Effector memory CD4-positive, alpha-beta T cell (primary cell): ENCODE measurements around the gene HDHD3.
"Not testable (repeated sequence)": the region's sequence is repeated elsewhere in the genome, so short reads cannot be mapped to it uniquely, and the experiment has no call there.

ENCODE experiments used
- DNase-seq, 3 donors: peaks; one replicate each; pipeline ENCODE4 v3.0.0-alpha.2; 2020
- H3K27ac ChIP-seq: 2 replicates; pipeline ENCODE4 v1.7.0; 2013; ENCODE audit warnings: mild to moderate bottlenecking, low read length, moderate library complexity; ENCODE audit not compliant: insufficient read depth, poor library complexity, severe bottlenecking
- H3K27me3 ChIP-seq: replicated peaks from 2 replicates; pipeline ENCODE4 v1.7.0; 2013; ENCODE audit warnings: mild to moderate bottlenecking, low read length; ENCODE audit not compliant: insufficient read depth, control insufficient read depth, poor library complexity, severe bottlenecking
- H3K36me3 ChIP-seq: 2 replicates; pipeline ENCODE4 v1.7.0; 2013; ENCODE audit warnings: mild to moderate bottlenecking, low read length, moderate library complexity; ENCODE audit not compliant: control insufficient read depth, insufficient read depth
- H3K4me1 ChIP-seq: 2 replicates; pipeline ENCODE4 v1.7.0; 2013; ENCODE audit warnings: low read length, mild to moderate bottlenecking; ENCODE audit not compliant: control insufficient read depth, insufficient read depth, poor library complexity, severe bottlenecking
- H3K4me3 ChIP-seq: 2 replicates; pipeline ENCODE4 v1.7.0; 2013; ENCODE audit warnings: low read length, low read depth, mild to moderate bottlenecking; ENCODE audit not compliant: insufficient read depth, poor library complexity, severe bottlenecking
- H3K9me3 ChIP-seq: 2 replicates; pipeline ENCODE4 v1.7.0; 2013; ENCODE audit warnings: mild to moderate bottlenecking, low read length, moderate library complexity; ENCODE audit not compliant: control insufficient read depth

The HDHD3 gene

GRCh38 chr9:113365652-113366051 lies 11.1 kb downstream of the HDHD3 start:
- H3K36me3 ChIP-seq, H3K4me1 ChIP-seq, H3K27me3 ChIP-seq, DNase-seq, H3K27ac ChIP-seq, H3K4me3 ChIP-seq, H3K9me3 ChIP-seq: not testable (repeated sequence)

GRCh38 chr9:113364951-113365350 lies 11.8 kb downstream of the HDHD3 start:
- DNase-seq: no peak
- no peak overlapping the region for H3K4me3 ChIP-seq
- no peaks in the 10 kb centered on the region for H3K36me3 ChIP-seq
- H3K4me1 ChIP-seq: no peaks in the 10 kb centered on the region
- no peak overlapping the region for H3K27ac ChIP-seq
- H3K27me3 ChIP-seq: no peaks in the 10 kb centered on the region
- no peaks in the 10 kb centered on the region for H3K9me3 ChIP-seq

- no peaks in the 10 kb centered on the region for H3K27me3 ChIP-seq
- no peak for DNase-seq
Observed at GRCh38 chr9:113363336-113363735, 13.4 kb downstream of the HDHD3 start.

GRCh38 chr9:113361304-113362018 lies 15.3 kb downstream of the HDHD3 start:
- no peak for DNase-seq
- no peaks in the 10 kb centered on the region for H3K36me3 ChIP-seq

More at GRCh38 chr9:113363336-113363735, 13.4 kb downstream of the HDHD3 start:
- Histone ChIP-seq H3K4me1 (no peaks in the 10 kb centered on the region), H3K36me3 (no peaks in the 10 kb centered on the region), H3K27ac (no peak overlapping the region), H3K4me3 (no peak overlapping the region), H3K9me3 (no peaks in the 10 kb centered on the region)

GRCh38 chr9:113360242-113360842 lies 16.4 kb downstream of the HDHD3 start:
- DNase-seq: no peak
- Histone ChIP-seq H3K4me3 (no peak overlapping the region), H3K36me3 (no peaks in the 10 kb centered on the region), H3K27me3 (no peaks in the 10 kb centered on the region), H3K9me3 (no peaks in the 10 kb centered on the region), H3K27ac (no peak overlapping the region), H3K4me1 (no peaks in the 10 kb centered on the region)

More at GRCh38 chr9:113361304-113362018, 15.3 kb downstream of the HDHD3 start:
- Histone ChIP-seq H3K27me3 (no peaks in the 10 kb centered on the region), H3K27ac (no peak overlapping the region), H3K9me3 (no peaks in the 10 kb centered on the region), H3K4me3 (no peak overlapping the region), H3K4me1 (no peaks in the 10 kb centered on the region)

- no peaks in the 10 kb centered on the region for H3K9me3 ChIP-seq
- no peaks in the 10 kb centered on the region for H3K27me3 ChIP-seq
- DNase-seq: no peak
- H3K4me1 ChIP-seq: no peaks in the 10 kb centered on the region
- no peak overlapping the region for H3K4me3 ChIP-seq
- H3K27ac ChIP-seq: no peak overlapping the region
- H3K36me3 ChIP-seq: no peaks in the 10 kb centered on the region
Observed at GRCh38 chr9:113359385-113359784, 17.4 kb downstream of the HDHD3 start.

- H3K36me3 ChIP-seq: no peaks in the 10 kb centered on the region
Observed at GRCh38 chr9:113356686-113357292, 20.0 kb downstream of the HDHD3 start.

GRCh38 chr9:113355040-113355596 lies 21.7 kb downstream of the HDHD3 start:
- H3K4me1 ChIP-seq: no peaks in the 10 kb centered on the region
- H3K9me3 ChIP-seq: no peaks in the 10 kb centered on the region
- peaks cover 12% of the 10 kb centered on the region for H3K27me3 ChIP-seq
- DNase-seq: no peak
- no peak overlapping the region for H3K4me3 ChIP-seq
- H3K36me3 ChIP-seq: no peaks in the 10 kb centered on the region
- H3K27ac ChIP-seq: no peak overlapping the region

More at GRCh38 chr9:113356686-113357292, 20.0 kb downstream of the HDHD3 start:
- Histone ChIP-seq H3K9me3 (no peaks in the 10 kb centered on the region), H3K27ac (no peak overlapping the region), H3K4me1 (no peaks in the 10 kb centered on the region), H3K4me3 (no peak overlapping the region), H3K27me3 (no peaks in the 10 kb centered on the region)
- no peak for DNase-seq

- DNase-seq: no peak
- Histone ChIP-seq H3K9me3 (no peaks in the 10 kb centered on the region), H3K36me3 (no peaks in the 10 kb centered on the region), H3K4me3 (no peak overlapping the region), H3K27me3 (peaks cover 17% of the 10 kb centered on the region), H3K4me1 (peaks cover 4% of the 10 kb centered on the region), H3K27ac (no peak overlapping the region)
Observed at GRCh38 chr9:113352411-113352810, 24.4 kb downstream of the HDHD3 start.

- Histone ChIP-seq H3K36me3 (no peaks in the 10 kb centered on the region), H3K27me3 (peaks cover 18% of the 10 kb centered on the region), H3K27ac (no peak overlapping the region), H3K4me1 (peaks cover 4% of the 10 kb centered on the region), H3K9me3 (no peaks in the 10 kb centered on the region), H3K4me3 (no peak overlapping the region)
- no peak for DNase-seq
Observed at GRCh38 chr9:113352006-113352405, 24.8 kb downstream of the HDHD3 start.
